Measurements from ENCODE around the gene FEN1. TPM values are rescaled to one million over a fixed set of nuclear protein-coding genes. Genes with fewer than 3 reads are reported as not detected.

FEN1 gene
- total and polyA plus RNA-seq, 2 of the 13 experiments (the other 11 are each of a cell fraction or from before 2014, with no cell fraction given) = 12.4 to 102 TPM

- TF ChIP-seq ZNF773 (CRISPR knock-in tag; IDR thresholded peaks at IDR 0.05; ENCODE audit: borderline replicate concordance) = no peak
- TF ChIP-seq ATF7 (IDR thresholded peaks at IDR 0.05) = peak; percentile 25; the same call in 1 of the 2 replicates
- peak; percentile 86 for TF ChIP-seq ATF7 (CRISPR knock-in tag; IDR thresholded peaks at IDR 0.05)
- TF ChIP-seq ZNF83 (CRISPR knock-in tag; IDR thresholded peaks at IDR 0.05; ENCODE audit: borderline replicate concordance) = no peak
- TF ChIP-seq HNRNPL (IDR thresholded peaks at IDR 0.05; ENCODE audit: low read depth, low read length) = peak; percentile 88
- TF ChIP-seq, protein P1, sequence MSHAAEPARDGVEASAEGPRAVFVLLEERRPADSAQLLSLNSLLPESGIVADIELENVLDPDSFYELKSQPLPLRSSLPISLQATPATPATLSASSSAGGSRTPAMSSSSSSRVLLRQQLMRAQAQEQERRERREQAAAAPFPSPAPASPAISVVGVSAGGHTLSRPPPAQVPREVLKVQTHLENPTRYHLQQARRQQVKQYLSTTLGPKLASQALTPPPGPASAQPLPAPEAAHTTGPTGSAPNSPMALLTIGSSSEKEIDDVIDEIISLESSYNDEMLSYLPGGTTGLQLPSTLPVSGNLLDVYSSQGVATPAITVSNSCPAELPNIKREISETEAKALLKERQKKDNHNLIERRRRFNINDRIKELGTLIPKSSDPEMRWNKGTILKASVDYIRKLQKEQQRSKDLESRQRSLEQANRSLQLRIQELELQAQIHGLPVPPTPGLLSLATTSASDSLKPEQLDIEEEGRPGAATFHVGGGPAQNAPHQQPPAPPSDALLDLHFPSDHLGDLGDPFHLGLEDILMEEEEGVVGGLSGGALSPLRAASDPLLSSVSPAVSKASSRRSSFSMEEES (CRISPR knock-in tag; IDR thresholded peaks at IDR 0.05) = peak; percentile 59
- TF ChIP-seq, protein P2, sequence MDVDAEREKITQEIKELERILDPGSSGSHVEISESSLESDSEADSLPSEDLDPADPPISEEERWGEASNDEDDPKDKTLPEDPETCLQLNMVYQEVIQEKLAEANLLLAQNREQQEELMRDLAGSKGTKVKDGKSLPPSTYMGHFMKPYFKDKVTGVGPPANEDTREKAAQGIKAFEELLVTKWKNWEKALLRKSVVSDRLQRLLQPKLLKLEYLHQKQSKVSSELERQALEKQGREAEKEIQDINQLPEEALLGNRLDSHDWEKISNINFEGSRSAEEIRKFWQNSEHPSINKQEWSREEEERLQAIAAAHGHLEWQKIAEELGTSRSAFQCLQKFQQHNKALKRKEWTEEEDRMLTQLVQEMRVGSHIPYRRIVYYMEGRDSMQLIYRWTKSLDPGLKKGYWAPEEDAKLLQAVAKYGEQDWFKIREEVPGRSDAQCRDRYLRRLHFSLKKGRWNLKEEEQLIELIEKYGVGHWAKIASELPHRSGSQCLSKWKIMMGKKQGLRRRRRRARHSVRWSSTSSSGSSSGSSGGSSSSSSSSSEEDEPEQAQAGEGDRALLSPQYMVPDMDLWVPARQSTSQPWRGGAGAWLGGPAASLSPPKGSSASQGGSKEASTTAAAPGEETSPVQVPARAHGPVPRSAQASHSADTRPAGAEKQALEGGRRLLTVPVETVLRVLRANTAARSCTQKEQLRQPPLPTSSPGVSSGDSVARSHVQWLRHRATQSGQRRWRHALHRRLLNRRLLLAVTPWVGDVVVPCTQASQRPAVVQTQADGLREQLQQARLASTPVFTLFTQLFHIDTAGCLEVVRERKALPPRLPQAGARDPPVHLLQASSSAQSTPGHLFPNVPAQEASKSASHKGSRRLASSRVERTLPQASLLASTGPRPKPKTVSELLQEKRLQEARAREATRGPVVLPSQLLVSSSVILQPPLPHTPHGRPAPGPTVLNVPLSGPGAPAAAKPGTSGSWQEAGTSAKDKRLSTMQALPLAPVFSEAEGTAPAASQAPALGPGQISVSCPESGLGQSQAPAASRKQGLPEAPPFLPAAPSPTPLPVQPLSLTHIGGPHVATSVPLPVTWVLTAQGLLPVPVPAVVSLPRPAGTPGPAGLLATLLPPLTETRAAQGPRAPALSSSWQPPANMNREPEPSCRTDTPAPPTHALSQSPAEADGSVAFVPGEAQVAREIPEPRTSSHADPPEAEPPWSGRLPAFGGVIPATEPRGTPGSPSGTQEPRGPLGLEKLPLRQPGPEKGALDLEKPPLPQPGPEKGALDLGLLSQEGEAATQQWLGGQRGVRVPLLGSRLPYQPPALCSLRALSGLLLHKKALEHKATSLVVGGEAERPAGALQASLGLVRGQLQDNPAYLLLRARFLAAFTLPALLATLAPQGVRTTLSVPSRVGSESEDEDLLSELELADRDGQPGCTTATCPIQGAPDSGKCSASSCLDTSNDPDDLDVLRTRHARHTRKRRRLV (CRISPR knock-in tag; IDR thresholded peaks at IDR 0.05) = no peak
- TF ChIP-seq, protein P3, sequence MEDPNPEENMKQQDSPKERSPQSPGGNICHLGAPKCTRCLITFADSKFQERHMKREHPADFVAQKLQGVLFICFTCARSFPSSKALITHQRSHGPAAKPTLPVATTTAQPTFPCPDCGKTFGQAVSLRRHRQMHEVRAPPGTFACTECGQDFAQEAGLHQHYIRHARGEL (CRISPR knock-in tag; IDR thresholded peaks at IDR 0.05) = peak; percentile 61; the same call in 1 of the 2 replicates
- TF ChIP-seq AGO2 (optimal IDR thresholded peaks at IDR 0.05; ENCODE audit: low read depth, low read length) = no peak
- peak; percentile 71 for TF ChIP-seq RBM39 (IDR thresholded peaks at IDR 0.05; ENCODE audit: low read depth, low read length, poor library complexity, severe bottlenecking)
- peak; percentile 77 for TF ChIP-seq RFXAP (CRISPR knock-in tag; IDR thresholded peaks at IDR 0.05; ENCODE audit: borderline replicate concordance)
- peak; percentile 72; the same call in 1 of the 2 replicates for TF ChIP-seq IRF9 (CRISPR knock-in tag; IDR thresholded peaks at IDR 0.05; ENCODE audit: borderline replicate concordance)
- 0 out of 2 replicates have a peak, but pooled peaks have one; percentile 8 for TF ChIP-seq SIX1 (CRISPR knock-in tag; IDR thresholded peaks at IDR 0.05; ENCODE audit: borderline replicate concordance)
- peak; percentile 89; the same call in 1 of the 3 replicates for TF ChIP-seq MXI1 (IDR thresholded peaks at IDR 0.05; ENCODE audit: borderline replicate concordance, low read depth, low read length)
- peak; percentile 38; the same call in 1 of the 2 replicates for TF ChIP-seq PHF20 (CRISPR knock-in tag; IDR thresholded peaks at IDR 0.05)
- TF ChIP-seq HOXA5 (CRISPR knock-in tag; IDR thresholded peaks at IDR 0.05) = 0 out of 2 replicates have a peak, but pooled peaks have one; percentile 70
- TF ChIP-seq, protein P4, sequence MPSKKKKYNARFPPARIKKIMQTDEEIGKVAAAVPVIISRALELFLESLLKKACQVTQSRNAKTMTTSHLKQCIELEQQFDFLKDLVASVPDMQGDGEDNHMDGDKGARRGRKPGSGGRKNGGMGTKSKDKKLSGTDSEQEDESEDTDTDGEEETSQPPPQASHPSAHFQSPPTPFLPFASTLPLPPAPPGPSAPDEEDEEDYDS (CRISPR knock-in tag; IDR thresholded peaks at IDR 0.05) = peak; percentile 61; the same call in 1 of the 2 replicates
- no peak for TF ChIP-seq ZNF251 (CRISPR knock-in tag; IDR thresholded peaks at IDR 0.05)
- TF ChIP-seq ZNF20 (CRISPR knock-in tag; IDR thresholded peaks at IDR 0.05) = no peak
- TF ChIP-seq, protein P5, sequence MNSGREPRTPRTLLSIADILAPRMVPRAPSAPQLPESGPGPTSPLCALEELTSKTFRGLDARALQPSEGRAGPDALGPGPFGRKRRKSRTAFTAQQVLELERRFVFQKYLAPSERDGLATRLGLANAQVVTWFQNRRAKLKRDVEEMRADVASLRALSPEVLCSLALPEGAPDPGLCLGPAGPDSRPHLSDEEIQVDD (CRISPR knock-in tag; IDR thresholded peaks at IDR 0.05; ENCODE audit: borderline replicate concordance) = no peak; the same call in 1 of the 2 replicates
Observed at GRCh38 chr11:61816736-61817455, 24.2 kb downstream of the FEN1 start, which contains the start of gene FADS1 (continued).
